Kidney capillary endothelial cell (primary cell): ENCODE measurements around the gene CHAF1A.

Experiments
- DNase-seq: peaks from one replicate; pipeline ENCODE4 v3.0.0-alpha.2; 2018; ENCODE audit warnings: low spot score

Gene CHAF1A

DNA sequence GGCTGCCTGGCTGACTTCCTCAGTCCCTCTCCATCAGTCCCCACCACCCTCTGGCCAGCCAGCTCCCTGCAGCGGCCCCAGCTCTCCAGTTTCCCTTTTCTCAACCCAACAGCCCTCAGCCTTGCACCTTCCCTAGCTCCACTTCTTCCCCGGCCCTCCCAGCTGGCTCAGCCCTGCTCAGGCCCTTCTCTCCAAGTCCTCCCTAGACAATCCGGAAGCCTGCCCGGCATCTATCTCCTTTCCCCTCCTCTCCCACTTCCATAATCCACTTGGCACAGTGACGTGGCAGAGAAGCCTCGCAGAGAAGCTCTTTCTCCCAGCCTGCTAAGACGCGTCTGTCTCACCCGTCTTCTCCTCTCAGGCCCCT lies 54.0 kb downstream of the CHAF1A start:
- DNase-seq, result peak; percentile 33

DNA sequence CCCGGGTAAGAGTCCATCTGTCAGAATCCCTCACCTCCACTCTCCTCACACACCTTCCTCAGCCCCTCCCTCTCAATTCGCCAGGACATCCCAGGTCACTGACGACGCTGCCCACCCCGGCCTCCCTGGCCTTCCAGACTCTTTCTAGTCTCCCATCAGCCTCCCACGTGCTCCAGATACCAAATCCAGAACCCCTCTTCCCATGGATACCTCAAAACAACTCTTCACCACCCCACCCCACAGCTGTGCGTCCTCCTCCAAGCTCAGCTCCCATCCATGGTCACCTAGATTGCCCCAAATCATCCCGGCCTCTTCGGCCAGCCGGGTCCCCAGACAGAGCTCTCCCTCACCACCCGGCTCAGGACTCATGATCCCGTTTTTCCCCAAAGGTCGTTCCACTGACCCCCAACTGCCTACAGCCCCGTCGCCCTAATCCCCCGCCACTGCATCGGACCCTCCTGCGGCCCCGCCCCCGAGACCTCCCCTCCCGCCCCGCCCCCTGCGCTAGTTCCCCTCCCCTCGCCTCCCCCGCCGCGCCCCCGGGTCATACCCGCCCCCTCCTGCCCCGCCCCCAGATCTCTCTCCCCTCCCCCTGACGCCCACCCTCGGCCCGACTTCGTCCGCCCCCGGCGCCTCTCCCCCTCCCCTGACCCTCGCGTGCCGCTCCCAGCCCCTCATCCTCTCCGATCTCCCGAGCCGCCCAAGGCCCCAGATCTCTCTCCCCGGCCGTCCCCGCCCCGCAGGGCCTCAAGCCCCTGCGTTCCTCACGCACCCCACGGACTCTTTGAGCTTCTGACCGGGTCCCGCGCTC lies 54.6 kb downstream of the CHAF1A start:
- DNase-seq, result no peak

DNA sequence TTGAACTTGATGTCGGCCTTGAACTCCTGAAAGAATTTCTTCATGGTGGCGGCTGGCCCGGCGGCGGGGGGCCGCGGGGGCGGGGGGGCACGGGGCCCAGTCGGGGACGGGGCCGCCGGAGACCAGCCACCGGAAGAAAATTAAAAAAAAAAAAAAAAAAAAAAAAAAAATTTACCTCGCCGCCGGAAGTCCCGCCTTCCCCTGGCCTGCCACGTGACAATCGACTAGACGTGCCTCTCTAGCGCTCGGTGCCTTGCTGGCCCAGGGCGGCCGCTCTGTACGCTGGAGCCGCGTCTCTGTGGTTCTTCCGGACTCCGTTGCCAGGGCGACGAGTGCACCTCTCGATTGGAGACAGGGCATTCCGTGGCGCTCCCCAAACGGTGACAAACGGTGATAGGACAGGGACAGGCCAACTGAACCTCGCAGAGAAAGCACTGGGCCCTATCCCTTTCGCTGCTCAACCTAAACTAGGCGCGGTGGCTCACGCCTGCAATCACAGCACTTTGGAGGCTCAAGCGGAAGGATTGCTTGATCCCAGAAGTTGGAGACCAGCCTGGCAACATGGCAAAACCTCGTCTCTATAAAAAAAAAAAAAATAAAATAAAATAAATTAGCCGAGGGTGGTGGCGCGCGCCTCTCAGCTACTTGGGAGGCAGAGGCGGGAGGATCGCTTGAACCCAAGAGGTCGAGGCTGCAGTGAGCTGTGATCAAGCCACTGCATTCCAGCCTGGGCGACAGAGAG lies 55.4 kb downstream of the CHAF1A start, which contains the start of gene UBXN6:
Gene UBXN6, minus strand, starts transcription at position 141 of the 742 bp plus-strand sequence. Its CDS starts 97 bp downstream, at position 44.
- peak; percentile 91 for DNase-seq

DNA sequence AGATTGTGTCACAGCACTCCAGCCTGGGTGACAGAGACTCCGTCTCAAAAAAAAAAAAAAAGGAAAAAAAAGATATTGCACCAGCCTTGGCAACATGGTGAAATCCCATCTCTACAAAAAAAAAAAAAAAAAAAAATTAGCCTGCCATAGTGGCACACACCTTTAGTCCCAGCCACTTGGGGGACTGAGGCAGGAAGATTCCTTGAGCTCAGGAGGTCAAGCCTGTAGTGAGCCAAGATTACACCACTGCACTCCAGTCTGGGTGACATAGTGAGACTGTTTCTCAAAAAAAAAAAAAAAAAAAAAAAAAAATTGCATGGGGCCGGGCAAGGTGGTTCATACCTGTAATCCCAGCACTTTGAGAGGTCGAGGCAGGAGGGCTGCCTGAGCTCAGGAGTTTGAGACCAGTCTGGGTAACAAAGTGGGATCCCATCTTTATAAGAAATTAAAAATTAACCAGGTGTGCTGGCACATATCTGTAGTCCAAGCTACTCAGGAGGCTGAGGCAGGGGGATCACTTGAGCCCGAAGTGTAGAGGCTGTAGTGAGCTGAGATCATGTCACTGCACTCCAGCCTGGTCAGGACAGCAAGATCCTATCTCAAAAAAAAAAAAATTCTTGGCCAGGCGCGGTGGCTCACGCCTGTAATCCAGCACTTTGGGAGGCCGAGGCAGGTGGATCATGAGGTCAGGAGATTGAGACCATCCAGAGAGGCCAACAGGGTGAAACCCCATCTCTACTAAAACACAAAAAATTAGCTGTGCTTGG lies 62.6 kb downstream of the CHAF1A start:
- DNase-seq, result no peak

DNA sequence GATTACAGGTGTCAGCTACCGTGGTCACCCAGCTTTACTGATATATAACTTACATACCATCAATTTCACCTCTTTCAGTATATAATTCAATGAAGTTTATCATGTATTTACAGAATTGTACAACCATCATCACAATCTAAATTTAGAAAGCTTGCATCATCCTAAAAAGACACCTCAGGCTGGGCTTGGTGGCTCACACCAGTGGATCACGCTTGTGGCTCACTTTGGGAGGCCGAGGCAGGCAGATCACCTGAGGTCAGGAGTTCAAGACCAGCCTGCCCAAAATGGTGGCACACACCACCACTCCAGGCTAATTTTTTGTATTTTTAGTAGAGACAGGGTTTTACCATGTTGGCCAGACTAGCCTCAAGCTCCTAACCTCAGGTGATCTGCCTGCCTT lies 65.4 kb downstream of the CHAF1A start:
- DNase-seq, result no peak

DNA sequence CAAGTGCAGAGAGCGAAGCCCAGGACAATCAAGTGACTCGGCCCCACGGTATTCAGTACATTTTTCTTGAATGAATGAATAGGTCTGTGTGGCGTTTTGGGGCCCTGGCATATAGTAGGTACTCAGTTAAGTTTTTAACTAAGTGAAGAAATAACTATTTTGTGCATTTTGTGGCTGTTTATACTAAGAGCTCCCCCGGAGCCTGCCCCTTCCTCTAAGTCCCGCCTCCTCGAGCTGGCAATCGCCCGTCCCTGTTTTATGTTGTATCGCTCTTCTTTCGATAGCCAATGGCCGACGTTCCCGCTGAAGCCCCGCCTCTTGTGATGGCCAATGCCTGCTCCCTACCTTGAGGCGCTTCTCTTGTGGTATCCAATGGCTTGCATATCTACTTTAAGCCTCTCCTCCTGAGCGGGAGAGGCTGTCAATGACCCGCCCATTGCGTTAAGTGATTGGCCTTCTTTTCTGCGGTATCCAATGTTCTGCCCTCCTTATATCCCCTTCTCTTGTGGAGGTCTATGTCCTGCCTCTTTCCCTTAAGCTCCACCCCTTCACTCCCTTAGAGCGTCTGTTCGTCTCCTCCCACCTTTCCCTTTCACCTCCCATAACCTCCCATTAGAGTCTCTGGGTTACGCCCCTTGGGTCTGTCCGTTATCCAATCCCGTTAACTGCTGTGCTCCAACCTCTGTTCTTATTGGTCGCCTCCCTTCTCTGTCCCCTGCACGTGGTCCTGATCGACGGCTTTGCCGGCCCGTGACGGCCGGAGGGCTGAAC lies 69.1 kb downstream of the CHAF1A start:
- peak; percentile 100 for DNase-seq

DNA sequence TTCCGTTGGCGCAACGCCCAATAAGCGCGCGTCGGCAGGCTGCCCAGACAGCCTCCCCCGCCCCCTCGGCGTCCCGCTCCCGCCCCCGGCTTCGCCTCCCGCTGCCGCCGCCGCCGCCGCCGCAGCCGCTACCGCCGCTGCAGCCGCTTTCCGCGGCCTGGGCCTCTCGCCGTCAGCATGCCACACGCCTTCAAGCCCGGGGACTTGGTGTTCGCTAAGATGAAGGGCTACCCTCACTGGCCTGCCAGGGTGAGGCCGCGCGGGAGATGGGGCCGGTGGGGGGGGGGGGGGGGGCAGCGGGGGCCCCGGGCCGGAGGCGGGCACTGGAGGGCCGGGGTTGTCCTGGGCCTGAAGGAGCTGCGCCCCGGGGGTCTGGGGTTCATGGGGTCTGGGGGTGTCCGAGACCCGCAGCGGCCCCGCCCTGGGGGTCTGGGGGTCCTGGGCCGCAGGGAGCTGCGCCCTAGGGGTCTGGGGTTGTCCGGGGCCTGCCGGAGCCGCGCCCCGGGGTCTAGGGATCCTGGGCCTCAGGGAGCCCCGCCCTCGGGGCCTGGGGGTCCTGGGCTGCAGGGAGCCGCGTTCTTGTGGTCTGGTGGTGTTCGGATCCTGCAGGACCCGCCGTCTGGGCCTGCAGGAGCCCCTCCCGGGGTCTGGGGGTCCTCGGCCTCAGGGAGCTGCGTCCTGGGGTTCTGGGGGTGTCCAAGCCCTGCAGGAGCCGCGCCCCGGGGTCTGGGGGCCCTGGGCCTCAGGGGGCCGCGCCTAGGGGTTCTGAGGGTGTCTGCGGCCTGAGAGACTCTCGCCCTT lies 69.9 kb downstream of the CHAF1A start, which contains the start of gene HDGFL2:
Gene HDGFL2, plus strand, starts transcription at position 124 of the 801 bp plus-strand sequence. Its CDS starts 54 bp downstream, at position 178.
- DNase-seq, result no peak

DNA sequence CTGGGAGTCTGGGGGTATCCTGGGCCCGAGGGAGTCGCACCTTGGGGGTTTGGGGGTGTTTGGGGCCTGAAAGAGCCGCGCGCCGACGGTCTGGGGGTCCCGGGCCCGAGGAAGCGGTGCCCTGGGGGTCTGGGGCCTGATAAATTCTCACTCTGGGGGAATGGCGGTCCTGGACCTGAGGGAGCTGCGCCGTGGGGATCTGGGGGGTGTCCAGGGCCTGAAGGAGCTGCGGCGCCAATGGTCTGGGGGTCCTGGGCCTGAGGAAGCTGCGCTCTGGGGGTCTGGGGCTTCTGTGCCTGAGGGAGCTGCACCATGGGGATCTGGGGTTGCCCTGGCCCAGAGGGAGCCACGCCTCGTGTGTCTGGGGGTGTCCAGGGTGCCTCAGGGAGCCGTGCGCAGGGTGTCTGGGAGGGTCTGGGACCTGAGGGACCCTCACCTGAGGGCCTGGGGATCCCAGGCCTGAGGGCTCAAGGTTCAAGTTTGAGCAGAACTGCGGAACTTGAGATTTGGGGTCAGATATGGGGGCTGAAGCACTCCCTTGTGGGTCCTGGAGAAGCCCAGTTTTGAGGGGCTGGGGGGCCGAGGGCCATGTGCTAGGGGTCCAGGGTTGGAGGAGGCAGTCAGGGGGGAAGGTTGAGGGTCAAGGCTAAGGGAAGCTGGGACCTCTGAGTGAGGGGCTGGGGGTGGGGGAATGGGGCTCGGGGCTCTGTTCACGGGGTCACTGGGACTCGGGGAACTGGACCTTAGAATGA lies 70.7 kb downstream of the CHAF1A start:
- no peak for DNase-seq

DNA sequence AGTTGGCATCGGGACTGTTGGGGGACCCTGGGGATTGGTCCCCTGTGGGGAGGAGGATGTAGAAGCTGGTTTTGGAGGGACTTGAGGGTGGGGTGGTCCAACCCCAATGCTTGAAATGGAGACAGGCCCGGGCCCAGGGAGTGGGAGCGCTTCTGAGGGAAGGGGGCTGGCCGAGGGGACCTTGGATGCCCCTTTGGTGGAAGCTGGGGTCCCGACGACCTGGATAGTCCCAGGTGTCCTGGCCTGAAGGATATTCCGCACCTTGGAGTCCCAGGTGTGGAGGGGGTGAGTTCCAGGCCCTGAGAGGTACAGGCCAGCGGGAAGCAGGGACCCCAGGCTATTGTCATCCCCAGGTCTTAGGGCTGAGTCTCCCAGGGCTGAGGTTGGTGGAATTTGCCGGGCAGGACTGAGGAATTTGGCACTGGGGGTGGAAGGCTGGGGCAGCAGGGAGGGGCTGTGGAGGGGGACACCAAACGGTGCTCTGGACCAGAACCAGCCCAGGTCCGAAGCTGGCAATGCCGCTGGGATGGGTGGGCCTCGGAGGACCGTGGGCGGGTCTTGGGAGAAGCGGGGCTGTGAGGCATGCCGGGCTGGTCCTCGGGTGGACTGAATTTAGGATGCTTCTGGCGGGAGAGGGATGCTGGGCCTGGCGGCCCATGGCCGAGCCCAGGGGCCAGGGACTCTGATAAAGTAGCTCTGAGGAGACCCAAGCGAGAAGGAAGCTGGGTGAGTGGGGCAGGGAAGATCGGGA lies 71.5 kb downstream of the CHAF1A start:
- no peak for DNase-seq

DNA sequence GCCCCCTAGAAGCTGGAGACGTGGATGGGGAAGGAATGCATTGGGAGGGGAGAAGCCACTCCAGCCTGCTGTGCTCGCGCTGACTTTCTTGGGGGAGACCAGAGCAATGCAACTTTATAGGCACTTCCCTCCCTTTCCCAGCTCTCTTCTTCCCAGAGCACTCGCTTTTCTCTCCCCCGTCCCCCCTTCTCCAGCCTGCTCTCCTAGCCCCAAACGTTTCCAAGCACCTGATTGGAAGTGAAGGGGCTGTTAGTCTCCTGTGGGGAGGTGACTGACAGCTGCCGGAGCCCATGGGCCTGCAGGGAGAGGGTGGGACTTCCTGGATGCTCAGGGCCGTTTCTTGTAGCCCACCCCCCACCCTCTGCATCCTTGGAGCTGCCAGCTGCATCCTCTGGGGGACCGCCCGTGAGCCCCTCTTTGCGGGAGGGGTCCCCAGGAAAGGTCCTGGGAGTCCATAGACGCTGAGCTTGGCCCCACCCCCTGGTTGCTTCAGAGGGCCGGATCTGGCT lies 72.1 kb downstream of the CHAF1A start:
- peak; percentile 52 for DNase-seq

DNA sequence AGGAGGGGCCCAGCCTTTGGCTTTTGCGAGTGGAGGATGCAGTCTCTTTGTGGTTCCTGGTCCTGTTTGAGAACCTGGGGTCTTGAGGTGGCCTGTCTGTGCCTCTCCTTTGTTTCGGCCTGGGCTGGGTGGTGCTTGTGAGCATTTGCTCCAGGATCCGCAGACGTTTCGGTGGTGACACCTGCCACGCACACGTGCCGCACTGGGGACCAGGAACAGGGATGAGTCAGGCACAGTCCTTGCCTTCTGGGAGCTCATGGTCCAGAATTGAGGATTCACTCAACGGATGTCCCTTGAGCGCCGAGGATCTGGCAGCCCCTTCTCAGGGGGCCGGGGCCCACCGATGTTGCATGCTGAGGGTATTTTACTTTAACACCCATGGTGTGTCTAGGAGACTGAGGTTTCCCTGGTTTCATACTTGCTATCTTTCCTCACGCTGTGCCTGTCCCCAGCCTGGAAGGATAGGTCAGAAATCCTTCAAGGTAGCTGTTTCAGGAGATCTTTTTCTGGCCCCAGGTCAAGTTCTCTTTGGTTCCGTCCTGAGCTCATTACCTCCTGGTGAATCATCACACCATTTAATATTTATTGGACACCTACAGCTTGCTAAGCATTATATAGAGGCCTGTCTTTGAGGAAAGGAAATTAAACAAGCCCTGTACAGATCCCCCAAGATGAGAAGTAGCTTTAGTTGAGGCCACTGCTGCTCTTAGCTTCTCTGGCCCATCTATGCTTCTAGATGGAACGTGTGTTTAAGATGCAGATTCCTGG lies 74.8 kb downstream of the CHAF1A start:
- no peak for DNase-seq

DNA sequence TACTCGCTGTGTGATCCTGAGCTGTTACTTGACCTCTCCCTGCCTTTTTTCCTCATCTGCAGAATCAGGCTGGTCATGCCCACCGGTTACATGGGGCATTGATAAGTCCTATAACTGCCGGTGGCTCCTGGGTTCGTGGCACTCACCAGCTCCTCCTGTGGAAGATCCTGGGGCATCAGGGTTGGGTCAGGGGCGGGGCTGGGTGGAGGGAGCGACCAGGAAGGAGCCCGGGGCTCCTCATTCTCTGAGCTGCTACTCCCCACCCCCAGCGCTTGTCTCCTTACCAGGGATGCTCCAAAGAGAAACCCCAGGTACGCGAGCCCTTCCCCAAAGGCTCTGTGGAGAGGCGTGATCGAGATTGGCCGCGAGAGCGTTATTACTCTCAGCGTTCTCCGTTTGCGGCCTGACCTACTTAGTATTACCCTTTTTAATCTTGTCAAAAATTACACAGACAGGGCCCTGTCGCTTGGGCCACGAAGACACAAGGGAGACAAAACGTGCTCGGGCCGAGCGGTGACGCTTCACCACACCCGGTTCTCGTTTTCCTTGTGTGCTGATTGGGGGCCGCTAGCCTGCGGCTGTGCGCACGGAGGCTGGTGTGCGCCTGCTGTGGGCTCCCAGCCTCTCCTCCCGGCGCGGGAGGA lies 80.4 kb downstream of the CHAF1A start:
- no peak for DNase-seq

DNA sequence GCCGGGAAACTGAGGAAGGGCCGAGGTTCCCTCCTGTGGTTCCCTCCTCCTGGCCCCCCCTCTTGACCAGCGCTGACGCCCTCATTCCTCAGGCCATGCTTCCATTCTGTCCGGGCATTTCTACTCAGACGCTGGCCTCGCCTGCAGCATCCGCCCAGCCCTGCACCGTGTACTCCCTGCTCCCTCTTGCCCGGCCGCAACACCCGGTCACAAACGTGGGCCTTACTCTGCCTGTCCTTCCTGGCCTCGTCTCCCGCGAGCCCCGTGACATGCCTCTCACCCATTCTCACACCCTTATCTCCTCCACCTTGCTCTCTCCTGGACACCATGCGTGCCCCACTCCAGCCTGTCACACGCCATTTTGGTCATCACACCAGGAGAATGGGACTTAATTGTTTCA lies 80.9 kb downstream of the CHAF1A start:
- no peak for DNase-seq

DNA sequence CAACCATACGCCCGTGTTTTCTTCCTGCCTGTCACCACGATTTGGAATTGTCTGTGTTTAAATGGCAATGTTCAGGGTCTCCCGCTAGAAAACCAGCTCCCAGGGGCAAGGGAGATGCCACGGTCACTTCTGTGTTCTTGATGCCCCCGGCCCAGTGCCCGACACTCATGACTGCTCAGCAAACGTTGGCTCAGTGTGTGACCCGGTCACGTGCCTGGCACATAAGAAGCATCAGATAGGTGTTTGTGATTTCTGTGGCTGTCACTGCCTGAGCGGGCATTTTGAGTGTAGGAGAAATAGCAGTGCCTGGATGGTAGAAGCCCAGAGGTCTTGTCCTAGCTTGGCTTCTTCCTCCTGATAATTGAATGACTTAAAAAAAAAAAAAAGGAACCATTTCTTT lies 85.1 kb downstream of the CHAF1A start:
- DNase-seq, result no peak

DNA sequence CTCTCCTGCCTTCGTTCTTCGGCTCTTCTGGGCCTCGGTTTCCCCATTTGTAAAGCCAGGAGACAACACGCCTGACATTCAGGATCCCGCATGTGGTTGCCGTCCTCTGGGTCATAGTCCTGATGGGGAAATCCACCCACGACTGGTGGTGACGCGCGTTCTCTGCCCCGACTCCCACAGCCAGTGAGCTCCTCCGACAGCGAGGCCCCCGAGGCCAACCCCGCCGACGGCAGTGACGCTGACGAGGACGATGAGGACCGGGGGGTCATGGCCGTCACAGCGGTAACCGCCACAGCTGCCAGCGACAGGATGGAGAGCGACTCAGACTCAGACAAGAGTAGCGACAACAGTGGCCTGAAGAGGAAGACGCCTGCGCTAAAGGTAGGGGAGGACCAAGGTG lies 86.1 kb downstream of the CHAF1A start:
- DNase-seq, result no peak

DNA sequence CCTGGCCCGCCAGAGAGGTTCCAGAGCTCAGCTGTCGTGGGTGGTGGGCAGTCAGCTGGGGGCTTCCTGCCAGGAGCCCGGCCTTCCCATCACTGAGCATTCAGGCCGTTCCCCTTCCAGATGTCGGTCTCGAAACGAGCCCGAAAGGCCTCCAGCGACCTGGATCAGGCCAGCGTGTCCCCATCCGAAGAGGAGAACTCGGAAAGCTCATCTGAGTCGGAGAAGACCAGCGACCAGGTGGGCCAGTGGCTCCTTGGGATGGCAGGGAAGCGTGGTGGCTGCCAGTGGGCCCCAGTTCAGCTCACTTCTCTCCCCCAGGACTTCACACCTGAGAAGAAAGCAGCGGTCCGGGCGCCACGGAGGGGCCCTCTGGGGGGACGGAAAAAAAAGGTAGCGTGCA lies 89.0 kb downstream of the CHAF1A start:
- DNase-seq, result no peak

DNA sequence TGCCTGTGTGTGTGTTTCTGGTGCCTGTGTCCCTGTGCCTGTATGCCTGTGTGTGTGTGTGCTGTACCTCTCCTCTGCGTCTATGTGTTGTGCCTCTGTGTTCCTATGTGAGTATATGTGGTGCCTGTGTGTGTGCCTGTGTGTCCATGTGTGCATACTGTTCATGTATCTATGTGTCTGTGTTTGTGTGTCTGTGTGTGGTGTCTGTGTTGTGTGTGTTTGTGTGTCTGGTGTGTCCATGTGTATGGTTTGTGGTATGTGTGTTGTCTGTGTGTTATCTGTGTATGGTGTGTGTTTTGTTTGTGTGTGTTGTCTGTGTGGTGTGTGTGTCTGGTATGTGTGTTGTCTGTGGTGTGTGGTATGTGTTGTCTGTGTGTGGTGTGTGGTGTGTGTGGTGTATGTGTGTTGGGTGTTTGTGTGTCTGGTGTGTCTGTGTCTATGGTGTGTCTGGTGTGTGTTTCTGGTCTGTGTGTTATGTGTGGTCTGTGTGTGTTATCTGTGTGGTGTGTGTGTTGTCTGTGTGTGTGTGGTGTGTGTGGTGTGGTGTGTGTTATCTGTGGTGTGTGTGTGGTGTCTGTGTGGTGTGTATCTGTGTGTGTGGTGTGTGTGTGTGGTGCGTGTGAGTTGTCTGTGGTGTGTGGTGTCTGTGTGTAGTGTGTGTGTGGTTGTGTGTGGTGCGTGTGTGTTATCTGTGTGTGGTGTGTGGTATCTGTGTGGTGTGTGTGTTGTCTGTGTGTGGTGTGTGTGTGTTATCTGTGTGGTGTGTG lies 90.1 kb downstream of the CHAF1A start:
- DNase-seq, result no peak
